KMS-11 (cell line): ENCODE data around the gene SUSD6.

Experiments used
- H2AFZ ChIP-seq: fragments of 200-600 bp; sonication (generic); 2 replicates; pipeline ENCODE4 v1.6.1; 2016; ENCODE audit warnings: antibody characterized with exemption, mixed run types, low read depth
- H3K27ac ChIP-seq: fragments of 200-600 bp; sonication (generic); 2 replicates; pipeline ENCODE4 v1.6.1; 2016; ENCODE audit warnings: mild to moderate bottlenecking, mixed run types
- H3K27me3 ChIP-seq: fragments of 200-600 bp; sonication (generic); 2 replicates; pipeline ENCODE4 v1.6.1; 2017; ENCODE audit warnings: mild to moderate bottlenecking, low read depth, mixed run types, moderate library complexity; ENCODE audit not compliant: insufficient read depth
- H3K36me3 ChIP-seq: fragments of 200-600 bp; sonication (generic); 2 replicates; pipeline ENCODE4 v1.6.1; 2017; ENCODE audit warnings: mild to moderate bottlenecking, mixed run types; ENCODE audit not compliant: insufficient read depth
- H3K4me1 ChIP-seq: fragments of 200-600 bp; sonication (generic); 2 replicates; pipeline ENCODE4 v1.6.1; 2016; ENCODE audit warnings: mild to moderate bottlenecking, low read depth, mixed run types; ENCODE audit not compliant: poor library complexity, severe bottlenecking
- H3K4me2 ChIP-seq: fragments of 200-600 bp; sonication (generic); 2 replicates; pipeline ENCODE4 v1.7.0; 2016; ENCODE audit warnings: mild to moderate bottlenecking, mixed run types
- H3K4me3 ChIP-seq: fragments of 200-600 bp; sonication (generic); IDR thresholded peaks from 2 replicates; pipeline ENCODE4 v1.6.1; 2017; ENCODE audit warnings: low read depth, low read length, mixed read lengths; ENCODE audit not compliant: insufficient read depth
- H3K79me2 ChIP-seq: fragments of 200-600 bp; sonication (generic); 2 replicates; pipeline ENCODE4 v1.6.1; 2016; ENCODE audit warnings: low read depth, mixed run types; ENCODE audit not compliant: insufficient read depth
- H3K9ac ChIP-seq: fragments of 200-600 bp; sonication (generic); 2 replicates; pipeline ENCODE4 v1.6.1; 2016; ENCODE audit warnings: mild to moderate bottlenecking, mixed run types
- H4K20me1 ChIP-seq: fragments of 200-600 bp; sonication (generic); 2 replicates; pipeline ENCODE4 v1.6.1; 2016; ENCODE audit warnings: mild to moderate bottlenecking, mixed run types; ENCODE audit not compliant: insufficient read depth
- CTCF ChIP-seq: fragments of 200-600 bp; sonication (generic); conservative IDR thresholded peaks from 2 replicates; pipeline ENCODE4 v1.6.1; 2017; ENCODE audit warnings: low read depth, mild to moderate bottlenecking, antibody characterized with exemption, low read length, moderate library complexity, mixed read lengths

SUSD6 gene

GRCh38 chr14:69615121-69615495 lies 3.7 kb downstream of the SUSD6 start:
- H3K79me2 ChIP-seq: peaks cover 10% of the 10 kb centered on the region; the same call in 1 of the 2 replicates
- peaks cover 59% of the 10 kb centered on the region for H3K4me1 ChIP-seq
- peak overlapping the region; percentile 64; the same call in 1 of the 2 replicates for H3K27ac ChIP-seq
- H3K27me3 ChIP-seq: no peaks in the 10 kb centered on the region
- H4K20me1 ChIP-seq: no peaks in the 10 kb centered on the region
- H2AFZ ChIP-seq: peak overlapping the region; percentile 26; the same call in 1 of the 2 replicates
- no peak overlapping the region for H3K4me3 ChIP-seq
- H3K9ac ChIP-seq: 0 out of 2 replicates have a peak overlapping the region, but pooled peaks have one; percentile 15
- no peak for TF ChIP-seq CTCF
- peak overlapping the region; percentile 82 for H3K4me2 ChIP-seq
- no peaks in the 10 kb centered on the region for H3K36me3 ChIP-seq

- Histone ChIP-seq H3K4me3 (no peak overlapping the region), H3K9ac (peak overlapping the region; percentile 15; the same call in 1 of the 2 replicates), H2AFZ (peak overlapping the region; percentile 26; the same call in 1 of the 2 replicates), H3K4me1 (peaks cover 53% of the 10 kb centered on the region), H3K36me3 (no peaks in the 10 kb centered on the region), H3K27ac (peak overlapping the region; percentile 64; the same call in 1 of the 2 replicates), H3K4me2 (peak overlapping the region; percentile 82), H3K79me2 (peaks cover 10% of the 10 kb centered on the region; the same call in 1 of the 2 replicates), H4K20me1 (no peaks in the 10 kb centered on the region), H3K27me3 (no peaks in the 10 kb centered on the region)
- TF ChIP-seq CTCF: no peak
These were observed 4.4 kb downstream of the SUSD6 start for GRCh38 chr14:69615496-69616407.

GRCh38 chr14:69616408-69616773 lies 5.0 kb downstream of the SUSD6 start:
- no peaks in the 10 kb centered on the region for H4K20me1 ChIP-seq
- no peak overlapping the region for H2AFZ ChIP-seq
- no peaks in the 10 kb centered on the region for H3K27me3 ChIP-seq
- H3K4me1 ChIP-seq: peaks cover 52% of the 10 kb centered on the region
- H3K27ac ChIP-seq: peak overlapping the region; percentile 64; the same call in 1 of the 2 replicates
- no peaks in the 10 kb centered on the region for H3K36me3 ChIP-seq
- peaks cover 10% of the 10 kb centered on the region; the same call in 1 of the 2 replicates for H3K79me2 ChIP-seq
- H3K9ac ChIP-seq: no peak overlapping the region
- no peak overlapping the region for H3K4me3 ChIP-seq
- TF ChIP-seq CTCF: no peak
- peak overlapping the region; percentile 82 for H3K4me2 ChIP-seq

GRCh38 chr14:69617796-69618195 lies 6.4 kb downstream of the SUSD6 start:
- H3K27ac ChIP-seq: no peak overlapping the region

More at GRCh38 chr14:69617796-69618195, 6.4 kb downstream of the SUSD6 start:
- Histone ChIP-seq H4K20me1 (no peaks in the 10 kb centered on the region), H3K4me3 (no peak overlapping the region), H3K27me3 (no peaks in the 10 kb centered on the region), H3K4me2 (no peak overlapping the region), H3K79me2 (peaks cover 10% of the 10 kb centered on the region; the same call in 1 of the 2 replicates), H3K36me3 (no peaks in the 10 kb centered on the region), H3K4me1 (peaks cover 52% of the 10 kb centered on the region), H3K9ac (no peak overlapping the region), H2AFZ (no peak overlapping the region)
- TF ChIP-seq CTCF: no peak
